ENCODE measurements around the gene PLCG2.

PLCG2 gene

GRCh38 chr16:81896902-81897301 lies 117.8 kb downstream of the PLCG2 start:
- no peak for TF ChIP-seq CTCF (IDR thresholded peaks at IDR 0.05; ENCODE audit: low read depth, low read length, missing control alignments)
- in situ Hi-C loops (cut with HindIII; ENCODE audit: low sequenced_read_pairs): loop anchor here (10.0 kb wide), 2 partner anchors 68 to 338 kb away; no protein-coding TSS in a partner anchor
- no peak overlapping the region for H3K4me3 ChIP-seq (ENCODE audit: low read depth, low read length)
- no peak for DNase-seq (ENCODE audit: low read depth)

- H3K4me3 ChIP-seq (ENCODE audit: low read depth, low read length): no peak overlapping the region
- DNase-seq (ENCODE audit: low read depth): no peak
- in situ Hi-C loops (cut with HindIII; ENCODE audit: low sequenced_read_pairs): loop anchor here (10.0 kb wide), 2 partner anchors 65 to 335 kb away; no protein-coding TSS in a partner anchor
- TF ChIP-seq CTCF (IDR thresholded peaks at IDR 0.05; ENCODE audit: low read depth, low read length, missing control alignments): no peak
Observed at GRCh38 chr16:81899601-81900000, 120.5 kb downstream of the PLCG2 start.

GRCh38 chr16:81900014-81900413 lies 120.9 kb downstream of the PLCG2 start:
- in situ Hi-C loops (cut with HindIII; ENCODE audit: low sequenced_read_pairs): no loop called here
- no peak overlapping the region for H3K4me3 ChIP-seq (ENCODE audit: low read depth, low read length)
- DNase-seq (ENCODE audit: low read depth): no peak
- TF ChIP-seq CTCF (IDR thresholded peaks at IDR 0.05; ENCODE audit: low read depth, low read length, missing control alignments): no peak

- H3K4me3 ChIP-seq (ENCODE audit: low read depth, low read length): no peak overlapping the region
- in situ Hi-C loops (cut with HindIII; ENCODE audit: low sequenced_read_pairs): no loop called here
- DNase-seq (ENCODE audit: low read depth): no peak
- no peak for TF ChIP-seq CTCF (IDR thresholded peaks at IDR 0.05; ENCODE audit: low read depth, low read length, missing control alignments)
Observed at GRCh38 chr16:81900456-81900855, 121.4 kb downstream of the PLCG2 start.

- no peak for TF ChIP-seq CTCF (IDR thresholded peaks at IDR 0.05; ENCODE audit: low read depth, low read length, missing control alignments)
- no peak overlapping the region for H3K4me3 ChIP-seq (ENCODE audit: low read depth, low read length)
- in situ Hi-C loops (cut with HindIII; ENCODE audit: low sequenced_read_pairs): no loop called here
- no peak for DNase-seq (ENCODE audit: low read depth)
Observed at GRCh38 chr16:81901484-81901883, 122.4 kb downstream of the PLCG2 start.

- TF ChIP-seq CTCF (IDR thresholded peaks at IDR 0.05; ENCODE audit: low read depth, low read length, missing control alignments): no peak
Observed at GRCh38 chr16:81902025-81902424, 122.9 kb downstream of the PLCG2 start.

GRCh38 chr16:81904320-81904719 lies 125.2 kb downstream of the PLCG2 start:
- no peak for DNase-seq (ENCODE audit: low read depth)
- no peak overlapping the region for H3K4me3 ChIP-seq (ENCODE audit: low read depth, low read length)
- TF ChIP-seq CTCF (IDR thresholded peaks at IDR 0.05; ENCODE audit: low read depth, low read length, missing control alignments): no peak
- in situ Hi-C loops (cut with HindIII; ENCODE audit: low sequenced_read_pairs): no loop called here

More at GRCh38 chr16:81902025-81902424, 122.9 kb downstream of the PLCG2 start:
- H3K4me3 ChIP-seq (ENCODE audit: low read depth, low read length): no peak overlapping the region
- in situ Hi-C loops (cut with HindIII; ENCODE audit: low sequenced_read_pairs): no loop called here
- DNase-seq (ENCODE audit: low read depth): no peak
